GM19467 (cell line): ENCODE results near the gene TRAF3IP1.
"Not testable (repeated sequence)": the region's sequence is repeated elsewhere in the genome, so short reads cannot be mapped to it uniquely, and the experiment has no call there.

Experiments
- ATAC-seq: cut with Tn5 transposase; IDR thresholded peaks from one replicate; pipeline ENCODE4 v1.9.1; 2021; ENCODE audit warnings: mild to moderate bottlenecking, moderate library complexity; ENCODE audit not compliant: unreplicated experiment

The TRAF3IP1 gene

GRCh38 chr2:238305965-238306671 is 14.2 kb upstream of the TRAF3IP1 start:
- ATAC-seq: no peak

GRCh38 chr2:238306672-238306998 is 13.7 kb upstream of the TRAF3IP1 start:
- ATAC-seq: no peak

GRCh38 chr2:238308177-238308576 is 12.1 kb upstream of the TRAF3IP1 start:
- no peak for ATAC-seq

- not testable (repeated sequence) for ATAC-seq
These were observed 9.6 kb upstream of the TRAF3IP1 start for GRCh38 chr2:238310721-238311120.

- ATAC-seq: no peak
These were observed 6.9 kb upstream of the TRAF3IP1 start for GRCh38 chr2:238313289-238313990.

- ATAC-seq: no peak
These were observed 6.3 kb upstream of the TRAF3IP1 start for GRCh38 chr2:238313991-238314350.

DNA sequence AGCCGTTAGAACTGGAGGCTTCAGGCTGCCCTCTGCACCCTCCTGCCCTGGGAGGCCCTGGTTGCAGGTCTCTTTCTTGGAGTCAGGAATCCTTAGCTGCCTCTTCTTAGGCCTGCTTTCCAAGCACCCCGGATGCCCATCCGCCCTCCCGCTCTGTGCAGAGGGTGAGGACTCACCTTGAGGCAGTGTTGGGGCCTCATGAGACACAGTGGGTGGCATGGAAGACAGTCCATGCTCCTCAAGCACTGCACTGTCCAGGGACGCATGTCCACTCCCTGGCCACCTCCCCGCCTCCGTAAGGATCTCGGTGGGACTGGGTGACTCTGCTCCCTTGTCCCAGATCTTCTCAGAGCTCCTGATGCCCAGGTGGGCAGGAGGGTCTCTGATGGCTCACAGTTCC is 5.7 kb upstream of the TRAF3IP1 start:
- no peak for ATAC-seq

DNA sequence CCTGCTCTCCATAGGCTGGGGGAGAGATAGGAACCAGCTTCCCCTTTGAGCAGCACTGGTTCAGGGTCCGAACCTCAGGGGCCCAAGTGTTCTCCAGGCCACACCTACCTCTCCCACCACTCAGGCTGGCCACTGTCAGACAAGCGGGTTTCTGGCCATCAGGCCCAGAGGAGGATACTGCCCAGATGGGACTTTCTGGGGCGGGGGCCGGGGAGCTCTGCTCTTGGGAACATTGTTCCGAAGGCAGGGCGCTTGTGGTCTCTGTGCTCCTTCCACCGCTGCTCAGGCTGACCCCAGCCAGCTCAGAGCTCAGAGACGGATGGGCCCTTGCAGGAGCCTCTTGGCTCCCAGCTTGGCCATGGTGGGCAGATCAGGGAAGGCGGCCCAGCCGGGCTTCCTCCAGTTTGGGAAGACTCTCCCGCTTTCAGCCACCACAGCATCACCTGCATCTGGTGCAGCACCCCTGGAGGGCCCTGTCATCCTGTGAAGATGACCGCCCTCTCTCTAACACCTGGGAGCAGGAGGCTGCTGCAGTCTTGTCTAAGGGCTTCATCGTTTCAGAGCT is 5.2 kb upstream of the TRAF3IP1 start:
- no peak for ATAC-seq

GRCh38 chr2:238320648-238321281 is 447 bp downstream of the TRAF3IP1 start:
- no peak for ATAC-seq

GRCh38 chr2:238321467-238321866 is 1.1 kb downstream of the TRAF3IP1 start:
- no peak for ATAC-seq

DNA sequence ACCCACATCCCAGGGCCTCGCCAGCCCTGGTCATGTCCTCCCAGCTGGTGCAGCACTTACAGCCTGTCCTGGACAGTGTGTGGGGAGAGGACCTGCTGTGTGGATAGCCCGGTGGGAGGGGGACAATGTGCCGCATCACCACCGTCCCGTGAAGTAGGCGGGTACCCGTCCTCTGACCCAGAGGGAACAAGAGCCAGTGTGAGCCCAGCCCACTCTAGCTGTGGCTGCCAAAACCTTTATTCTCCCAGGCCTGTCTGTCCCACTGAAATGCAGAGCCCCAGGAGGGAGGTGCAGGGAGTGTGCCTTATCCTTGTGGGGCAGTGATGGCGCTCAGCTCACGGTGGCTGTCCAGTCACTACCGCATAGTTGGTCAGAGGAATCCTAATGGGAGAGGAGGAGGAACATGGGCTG is 1.7 kb downstream of the TRAF3IP1 start:
- no peak for ATAC-seq

DNA sequence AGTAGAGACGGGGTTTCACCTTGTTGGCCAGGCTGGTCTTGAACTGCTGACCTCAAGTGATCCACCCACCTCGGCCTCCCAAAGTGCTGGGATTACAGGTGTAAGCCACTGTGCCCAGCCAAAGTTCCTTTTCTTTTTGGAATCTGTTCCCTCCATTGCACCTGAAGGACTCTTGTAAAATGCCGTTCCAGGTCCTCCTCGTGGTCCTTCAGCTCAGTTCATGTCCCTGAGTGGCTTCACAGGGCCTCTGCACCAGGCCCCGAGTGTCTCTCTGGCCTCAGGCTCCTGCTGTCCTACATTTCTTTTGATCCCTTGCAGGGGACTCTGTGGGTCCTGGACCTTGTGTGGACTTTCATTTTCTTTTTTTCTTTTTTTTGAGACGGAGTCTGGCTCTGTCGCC is 3.9 kb downstream of the TRAF3IP1 start:
- not testable (repeated sequence) for ATAC-seq

- ATAC-seq: no peak
These were observed 5.4 kb downstream of the TRAF3IP1 start for GRCh38 chr2:238325694-238326093.

DNA sequence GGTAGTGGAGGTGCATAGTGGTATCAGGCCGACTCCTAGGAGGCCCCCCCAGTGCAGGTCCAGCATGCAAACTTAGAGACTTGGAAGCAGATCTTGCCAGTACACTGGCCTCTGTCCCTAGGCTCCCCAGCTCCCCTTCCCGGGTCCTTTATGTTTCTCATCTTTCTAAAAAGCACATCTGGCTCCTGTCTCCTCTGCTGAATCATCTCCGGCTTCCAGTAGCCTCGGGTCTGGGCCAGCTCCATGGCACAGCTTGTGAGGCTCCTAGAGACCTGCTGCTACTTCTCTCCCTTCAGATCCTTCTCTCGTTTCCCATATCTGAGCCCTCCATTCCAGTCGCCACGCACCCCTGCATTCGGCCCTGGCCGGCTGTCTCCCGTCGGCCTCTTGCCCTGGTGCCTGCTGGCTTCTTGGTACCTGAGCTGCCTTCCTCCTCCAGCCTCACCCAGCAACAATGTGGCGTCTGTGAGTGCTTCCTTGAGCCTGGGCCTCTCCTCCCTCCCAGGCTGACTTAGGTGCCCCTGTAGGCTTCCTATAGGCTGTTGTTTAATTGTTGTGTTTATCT is 6.6 kb downstream of the TRAF3IP1 start:
- ATAC-seq: no peak

GRCh38 chr2:238327751-238328150 is 7.4 kb downstream of the TRAF3IP1 start:
- no peak for ATAC-seq

DNA sequence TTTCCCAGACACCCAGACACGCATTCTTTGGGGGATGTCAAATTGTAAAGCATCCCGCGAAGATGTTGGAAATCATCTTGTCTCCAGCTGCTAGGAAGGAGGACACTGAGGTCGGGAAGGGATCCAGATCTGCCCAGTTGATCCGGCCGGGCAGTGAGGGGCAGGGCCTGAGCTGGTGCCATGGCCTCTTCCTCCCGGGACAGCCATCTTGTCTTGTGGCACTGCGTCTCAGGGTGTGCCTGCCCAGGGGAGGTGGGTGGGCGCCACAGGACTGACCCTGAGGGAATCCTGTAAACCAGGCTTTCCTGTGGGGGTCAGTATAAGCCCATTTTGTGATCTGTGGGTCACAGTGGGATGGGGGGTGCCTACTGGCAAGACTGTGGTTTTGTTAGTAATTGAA is 10.1 kb downstream of the TRAF3IP1 start:
- no peak for ATAC-seq

GRCh38 chr2:238331916-238332315 is 11.6 kb downstream of the TRAF3IP1 start:
- ATAC-seq: no peak

DNA sequence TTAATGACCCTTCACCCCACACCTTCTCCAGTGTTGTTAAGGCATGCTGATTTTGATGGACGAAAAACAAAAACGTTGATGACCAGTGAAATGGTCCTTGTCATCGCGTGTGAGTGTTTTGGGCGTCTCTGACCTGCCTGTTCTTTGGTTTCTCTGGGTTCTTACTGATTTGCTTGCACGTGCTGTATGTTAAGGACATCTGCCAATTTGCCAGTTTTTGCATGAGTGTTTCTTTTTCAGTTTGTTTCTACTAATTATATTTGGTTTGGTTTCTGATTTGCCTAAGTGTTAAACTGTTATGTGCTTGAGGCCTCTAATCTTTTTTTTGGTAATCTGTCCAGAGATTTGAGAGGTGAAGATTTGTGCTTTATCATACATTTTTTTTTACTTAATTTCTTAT is 14.6 kb downstream of the TRAF3IP1 start:
- no peak for ATAC-seq

- not testable (repeated sequence) for ATAC-seq
These were observed 15.3 kb downstream of the TRAF3IP1 start for GRCh38 chr2:238335591-238335990.

GRCh38 chr2:238336151-238336550 is 15.8 kb downstream of the TRAF3IP1 start:
- no peak for ATAC-seq

DNA sequence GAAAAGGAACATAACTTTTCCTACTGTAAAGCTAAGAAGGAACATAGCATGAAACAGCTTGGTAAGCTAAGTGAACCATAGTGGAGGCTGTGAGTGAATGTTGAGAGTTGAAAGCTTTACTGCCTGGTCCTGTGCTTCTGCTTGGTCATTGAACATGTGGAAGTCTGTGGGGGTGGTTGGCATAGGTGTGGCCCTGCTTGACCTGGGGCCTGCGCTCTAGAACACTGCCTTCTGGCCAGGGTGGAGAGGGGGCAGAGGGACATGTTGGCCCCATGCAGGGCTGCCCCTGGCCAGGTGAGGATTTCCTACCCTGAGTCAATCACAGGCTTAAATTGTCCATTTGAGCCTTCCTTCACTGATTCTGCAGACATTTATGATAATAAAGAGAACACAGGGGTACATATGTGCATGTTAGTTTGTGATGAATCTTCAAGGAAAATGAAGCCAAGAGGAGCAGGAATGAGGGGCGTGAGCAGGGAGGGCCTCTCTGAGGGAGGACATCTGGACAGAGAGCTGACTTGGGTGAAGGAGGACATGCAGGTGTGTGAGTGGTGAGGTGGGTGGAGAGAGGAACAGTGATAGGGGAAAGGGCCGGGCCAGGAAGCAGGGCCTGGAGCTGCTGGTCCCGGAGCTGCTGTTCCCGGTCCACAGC is 16.6 kb downstream of the TRAF3IP1 start:
- no peak for ATAC-seq
